HCT116 (cell line): ENCODE results near the gene ACSS2. TPM values are rescaled to one million over a fixed set of nuclear protein-coding genes. Genes with fewer than 3 reads are reported as not detected.

Experiments used
- ATAC-seq: fragments of 200-7000 bp; cut with Tn5 transposase; 2 replicates; pipeline ENCODE4 v1.9.1; 2020; ENCODE audit warnings: mild to moderate bottlenecking, moderate library complexity
- BruUV-seq: library from RNA; stranded (reverse); fragments of 400-500 nt; replicated peaks from 2 replicates; lab custom pipeline; 2021; lab: Mats Ljungman, UMichigan
- CTCF ChIA-PET: fragments of 300-600 bp; sonication (Branson Sonifier 250); formaldehyde crosslinking; loops from one replicate; lab custom pipeline; 2021; ENCODE audit warnings: antibody characterized with exemption; lab: Charles Lee
- POLR2A ChIA-PET: fragments of 300-600, 350-600 bp; sonication (Branson Sonifier 250); formaldehyde crosslinking; loops from one replicate; lab custom pipeline; 2021; ENCODE audit warnings: antibody characterized with exemption; lab: Charles Lee
- RAD21 ChIA-PET, 2 experiments: fragments of 300-600 bp; sonication (Branson Sonifier 250); formaldehyde crosslinking; loops; one replicate each; lab custom pipeline; 2023; ENCODE audit warnings: low total read pairs in 2 of 2; ENCODE audit not compliant: uncharacterized antibody in 2 of 2, unreplicated experiment in 2 of 2, low non-redundant PET in 1 of 2; lab: Charles Lee
- DNase-seq: peaks from one replicate; pipeline ENCODE4 v3.0.0-alpha.2; 2010; ENCODE audit warnings: low read depth, low spot score
- H2AFZ ChIP-seq: fragments of 200-600 bp; shearing (Covaris generic), sonication (generic); 2 replicates; pipeline ENCODE4 v1.6.1; 2017; ENCODE audit warnings: low read depth, mixed run types, mixed read lengths, antibody characterized with exemption, low read length; ENCODE audit not compliant: poor library complexity, severe bottlenecking
- H3K27ac ChIP-seq: 2 replicates; pipeline ENCODE4 v1.5.1; 2012; ENCODE audit warnings: low read depth, low read length
- H3K27me3 ChIP-seq: fragments of 200-600 bp; sonication (generic); 2 replicates; pipeline ENCODE4 v1.6.1; 2016; ENCODE audit warnings: mixed run types, low read length, mixed read lengths; ENCODE audit not compliant: insufficient read depth
- H3K36me3 ChIP-seq, 2 experiments: fragments of 200-500 bp in 1 of 2; fragments of 200-600 bp in 1 of 2; sonication (Bioruptor generic) in 1 of 2; sonication (generic) in 1 of 2; 2 replicates each; pipeline versions ENCODE4 v1.5.1 to v1.6.1; 2014 to 2016; ENCODE audit warnings: low read length in 2 of 2, inconsistent platforms in 1 of 2, mixed read lengths in 1 of 2, mixed run types in 1 of 2; ENCODE audit not compliant: insufficient read depth in 2 of 2, control insufficient read depth in 1 of 2
- H3K4me1 ChIP-seq, 2 experiments: fragments of 200-600 bp in 1 of 2; sonication (generic) in 1 of 2; 2 replicates each; pipeline versions ENCODE4 v1.5.1 to v1.6.1; 2012 to 2017; ENCODE audit warnings: low read length in 2 of 2, inconsistent platforms in 1 of 2, mild to moderate bottlenecking in 1 of 2, mixed read lengths in 1 of 2, mixed run types in 1 of 2, moderate library complexity in 1 of 2; ENCODE audit not compliant: insufficient read depth in 2 of 2, control insufficient read depth in 1 of 2
- H3K4me2 ChIP-seq: fragments of 200-600 bp; sonication (generic); 2 replicates; pipeline ENCODE4 v1.6.1; 2017; ENCODE audit warnings: mixed run types, low read length, mixed read lengths
- H3K4me3 ChIP-seq, 2 experiments: fragments of 200-600 bp in 1 of 2; sonication (generic) in 1 of 2; replicated peaks in 1 of 2; 2 replicates each; pipeline ENCODE4 v1.5.1; 2011 to 2016; ENCODE audit warnings: low read length in 2 of 2, control low read depth in 1 of 2, low read depth in 1 of 2, mild to moderate bottlenecking in 1 of 2, mixed read lengths in 1 of 2, mixed run types in 1 of 2
- H3K79me2 ChIP-seq: fragments of 200-600 bp; sonication (generic); 2 replicates; pipeline ENCODE4 v1.6.1; 2017; ENCODE audit warnings: mild to moderate bottlenecking, mixed run types, low read length, moderate library complexity, mixed read lengths; ENCODE audit not compliant: insufficient read depth
- H3K9ac ChIP-seq: fragments of 200-600 bp; sonication (generic); 2 replicates; pipeline ENCODE4 v1.6.1; 2016; ENCODE audit warnings: low read length, mixed read lengths
- H3K9me2 ChIP-seq: fragments of 200-600 bp; sonication (generic), shearing (Covaris generic); 2 replicates; pipeline ENCODE4 v1.6.1; 2017; ENCODE audit warnings: mixed run types, mild to moderate bottlenecking, moderate library complexity; ENCODE audit not compliant: insufficient read depth
- H3K9me3 ChIP-seq, 2 experiments: fragments of 200-500 bp in 1 of 2; fragments of 200-600 bp in 1 of 2; sonication (Bioruptor generic) in 1 of 2; sonication (generic) in 1 of 2; 2 replicates each; pipeline ENCODE4 v1.6.1; 2014 to 2017; ENCODE audit warnings: low read length in 2 of 2, mixed read lengths in 2 of 2, inconsistent platforms in 1 of 2, low read depth in 1 of 2, mild to moderate bottlenecking in 1 of 2, mixed run types in 1 of 2, moderate library complexity in 1 of 2; ENCODE audit not compliant: control insufficient read depth in 1 of 2, insufficient read depth in 1 of 2
- H4K20me1 ChIP-seq: fragments of 200-600 bp; sonication (generic), shearing (Covaris generic); 2 replicates; pipeline ENCODE4 v1.6.1; 2017; ENCODE audit warnings: mixed run types, mild to moderate bottlenecking, moderate library complexity; ENCODE audit not compliant: insufficient read depth
- CBX3 ChIP-seq: IDR thresholded peaks from 2 replicates; pipeline ENCODE4 v1.6.1; 2012; ENCODE audit warnings: low read depth
- CEBPB ChIP-seq: IDR thresholded peaks from 2 replicates; pipeline ENCODE4 v1.6.1; 2012; ENCODE audit warnings: low read depth
- ELF1 ChIP-seq: IDR thresholded peaks from 2 replicates; pipeline ENCODE4 v1.6.1; 2012; ENCODE audit warnings: low read depth, borderline replicate concordance
- EZH2 ChIP-seq: fragments of 200-600 bp; sonication (generic); IDR thresholded peaks from 2 replicates; pipeline ENCODE4 v1.6.1; 2017; ENCODE audit warnings: antibody characterized with exemption, mixed run types
- FOSL1 ChIP-seq: IDR thresholded peaks from 2 replicates; pipeline ENCODE4 v1.6.1; 2012; ENCODE audit warnings: low read depth
- JUND ChIP-seq: IDR thresholded peaks from 2 replicates; pipeline ENCODE4 v1.6.1; 2012
- POLR2A ChIP-seq: IDR thresholded peaks from 2 replicates; pipeline ENCODE4 v1.7.0; 2011; ENCODE audit warnings: borderline replicate concordance; ENCODE audit not compliant: insufficient read depth, insufficient read length; ENCODE audit errors: extremely low read depth
- RAD21 ChIP-seq: IDR thresholded peaks from 2 replicates; pipeline ENCODE4 v1.6.1; 2012; ENCODE audit warnings: low read depth, mild to moderate bottlenecking
- SIN3A ChIP-seq: IDR thresholded peaks from 2 replicates; pipeline ENCODE4 v1.6.1; 2012; ENCODE audit warnings: low read depth
- SP1 ChIP-seq: IDR thresholded peaks from 2 replicates; pipeline ENCODE4 v1.6.1; 2012; ENCODE audit warnings: low read depth
- TCF7L2 ChIP-seq: IDR thresholded peaks from 2 replicates; pipeline ENCODE4 v1.7.0; 2011; ENCODE audit warnings: borderline replicate concordance, inconsistent platforms; ENCODE audit not compliant: insufficient read depth, insufficient read length; ENCODE audit errors: extremely low read depth
- intact Hi-C: fragments of 100-400 bp; cut with micrococcal nuclease; formaldehyde crosslinking; loops from 2 replicates; pipeline ENCODE4 v1.10.0; 2022
- total RNA-seq: library from RNA; stranded (reverse); gene quantifications from one replicate; pipeline ENCODE4 v1.2.1, GENCODE V29; 2021; ENCODE audit not compliant: unreplicated experiment
- TF ChIP-seq, protein P1 (sequence below): IDR thresholded peaks from 2 replicates; pipeline ENCODE4 v1.6.1; 2012; ENCODE audit warnings: low read depth
- TF ChIP-seq, protein P2 (sequence below), 3 experiments: fragments of 200-600 bp in 1 of 3; sonication (generic) in 1 of 3; IDR thresholded peaks in 2 of 3; conservative IDR thresholded peaks in 1 of 3; 2 replicates each; pipeline ENCODE4 v1.5.1; 2012 to 2017; ENCODE audit warnings: low read depth in 2 of 3, low read length in 2 of 3, antibody characterized with exemption in 1 of 3, borderline replicate concordance in 1 of 3, control low read depth in 1 of 3, mild to moderate bottlenecking in 1 of 3, mixed read lengths in 1 of 3, mixed run types in 1 of 3, moderate library complexity in 1 of 3; ENCODE audit not compliant: insufficient read depth in 1 of 3
- TF ChIP-seq, protein P3 (sequence below): IDR thresholded peaks from 2 replicates; pipeline ENCODE4 v1.6.1; 2012

The ACSS2 gene
- total RNA-seq, 1 experiment from 2014 or later: 71.7 TPM

- TF ChIP-seq CEBPB (no peak), RAD21 (no peak), CBX3 (no peak), POLR2A (no peak), TCF7L2 (no peak), FOSL1 (no peak), SIN3A (no peak), EZH2 (no peak), SP1 (no peak), ELF1 (no peak), JUND (no peak)
- TF ChIP-seq, protein P1, sequence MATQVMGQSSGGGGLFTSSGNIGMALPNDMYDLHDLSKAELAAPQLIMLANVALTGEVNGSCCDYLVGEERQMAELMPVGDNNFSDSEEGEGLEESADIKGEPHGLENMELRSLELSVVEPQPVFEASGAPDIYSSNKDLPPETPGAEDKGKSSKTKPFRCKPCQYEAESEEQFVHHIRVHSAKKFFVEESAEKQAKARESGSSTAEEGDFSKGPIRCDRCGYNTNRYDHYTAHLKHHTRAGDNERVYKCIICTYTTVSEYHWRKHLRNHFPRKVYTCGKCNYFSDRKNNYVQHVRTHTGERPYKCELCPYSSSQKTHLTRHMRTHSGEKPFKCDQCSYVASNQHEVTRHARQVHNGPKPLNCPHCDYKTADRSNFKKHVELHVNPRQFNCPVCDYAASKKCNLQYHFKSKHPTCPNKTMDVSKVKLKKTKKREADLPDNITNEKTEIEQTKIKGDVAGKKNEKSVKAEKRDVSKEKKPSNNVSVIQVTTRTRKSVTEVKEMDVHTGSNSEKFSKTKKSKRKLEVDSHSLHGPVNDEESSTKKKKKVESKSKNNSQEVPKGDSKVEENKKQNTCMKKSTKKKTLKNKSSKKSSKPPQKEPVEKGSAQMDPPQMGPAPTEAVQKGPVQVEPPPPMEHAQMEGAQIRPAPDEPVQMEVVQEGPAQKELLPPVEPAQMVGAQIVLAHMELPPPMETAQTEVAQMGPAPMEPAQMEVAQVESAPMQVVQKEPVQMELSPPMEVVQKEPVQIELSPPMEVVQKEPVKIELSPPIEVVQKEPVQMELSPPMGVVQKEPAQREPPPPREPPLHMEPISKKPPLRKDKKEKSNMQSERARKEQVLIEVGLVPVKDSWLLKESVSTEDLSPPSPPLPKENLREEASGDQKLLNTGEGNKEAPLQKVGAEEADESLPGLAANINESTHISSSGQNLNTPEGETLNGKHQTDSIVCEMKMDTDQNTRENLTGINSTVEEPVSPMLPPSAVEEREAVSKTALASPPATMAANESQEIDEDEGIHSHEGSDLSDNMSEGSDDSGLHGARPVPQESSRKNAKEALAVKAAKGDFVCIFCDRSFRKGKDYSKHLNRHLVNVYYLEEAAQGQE: no peak
- TF ChIP-seq, protein P2, sequence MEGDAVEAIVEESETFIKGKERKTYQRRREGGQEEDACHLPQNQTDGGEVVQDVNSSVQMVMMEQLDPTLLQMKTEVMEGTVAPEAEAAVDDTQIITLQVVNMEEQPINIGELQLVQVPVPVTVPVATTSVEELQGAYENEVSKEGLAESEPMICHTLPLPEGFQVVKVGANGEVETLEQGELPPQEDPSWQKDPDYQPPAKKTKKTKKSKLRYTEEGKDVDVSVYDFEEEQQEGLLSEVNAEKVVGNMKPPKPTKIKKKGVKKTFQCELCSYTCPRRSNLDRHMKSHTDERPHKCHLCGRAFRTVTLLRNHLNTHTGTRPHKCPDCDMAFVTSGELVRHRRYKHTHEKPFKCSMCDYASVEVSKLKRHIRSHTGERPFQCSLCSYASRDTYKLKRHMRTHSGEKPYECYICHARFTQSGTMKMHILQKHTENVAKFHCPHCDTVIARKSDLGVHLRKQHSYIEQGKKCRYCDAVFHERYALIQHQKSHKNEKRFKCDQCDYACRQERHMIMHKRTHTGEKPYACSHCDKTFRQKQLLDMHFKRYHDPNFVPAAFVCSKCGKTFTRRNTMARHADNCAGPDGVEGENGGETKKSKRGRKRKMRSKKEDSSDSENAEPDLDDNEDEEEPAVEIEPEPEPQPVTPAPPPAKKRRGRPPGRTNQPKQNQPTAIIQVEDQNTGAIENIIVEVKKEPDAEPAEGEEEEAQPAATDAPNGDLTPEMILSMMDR (IDR thresholded peaks at IDR 0.05 in 2 of 3, conservative IDR thresholded peaks at IDR 0.05 in 1 of 3; ENCODE audit: borderline replicate concordance in 1 of 3, insufficient read depth in 1 of 3, low read depth in 2 of 3, low read length in 2 of 3): no peak
- TF ChIP-seq, protein P3, sequence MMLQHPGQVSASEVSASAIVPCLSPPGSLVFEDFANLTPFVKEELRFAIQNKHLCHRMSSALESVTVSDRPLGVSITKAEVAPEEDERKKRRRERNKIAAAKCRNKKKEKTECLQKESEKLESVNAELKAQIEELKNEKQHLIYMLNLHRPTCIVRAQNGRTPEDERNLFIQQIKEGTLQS: no peak
- H2AFZ ChIP-seq: no peak overlapping the region
- CTCF ChIA-PET: no interaction called here
- H3K9ac ChIP-seq: no peak overlapping the region
- intact Hi-C loops: no loop called here
- no peaks in the 10 kb centered on the region for H3K27me3 ChIP-seq
- no peaks in the 10 kb centered on the region for H3K36me3 ChIP-seq
- POLR2A ChIA-PET: no interaction called here
- DNase-seq: no peak
- H3K4me1 ChIP-seq: no peaks in the 10 kb centered on the region
- ATAC-seq: no peak
- H3K9me3 ChIP-seq: no peaks in the 10 kb centered on the region
- no peaks in the 10 kb centered on the region for H3K9me2 ChIP-seq
- no TSS peak for BruUV-seq
- H3K79me2 ChIP-seq: no peaks in the 10 kb centered on the region
- H3K4me3 ChIP-seq: no peak overlapping the region
- RAD21 ChIA-PET: no interaction called here
- H3K27ac ChIP-seq: no peak overlapping the region
- H3K4me2 ChIP-seq: no peak overlapping the region
- H4K20me1 ChIP-seq: no peaks in the 10 kb centered on the region
Observed at GRCh38 chr20:34970193-34970840, 93.9 kb downstream of the ACSS2 start.
